ENCODE data around the gene C15orf62.

C15orf62 gene

DNA sequence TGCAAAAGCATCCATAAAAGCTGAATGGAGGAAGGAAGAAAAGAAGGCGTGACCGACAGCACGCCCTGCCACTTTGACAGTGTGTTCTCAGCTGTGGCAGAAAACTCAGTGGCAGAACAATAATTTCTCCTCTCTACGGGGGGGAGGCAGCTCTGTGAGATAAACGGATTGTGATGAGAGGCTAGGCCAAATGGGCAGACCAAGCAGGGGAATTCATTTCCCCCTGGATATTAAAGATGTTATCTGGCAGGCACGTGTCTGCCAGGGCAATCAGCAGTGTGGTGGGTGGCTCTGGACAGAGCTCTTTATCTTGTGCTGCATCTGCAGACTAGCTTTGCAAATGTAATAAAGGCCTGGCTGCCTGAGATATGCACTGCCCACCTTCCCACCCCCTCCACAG is 12.8 kb upstream of the C15orf62 start:
- TF ChIP-seq, protein P1, sequence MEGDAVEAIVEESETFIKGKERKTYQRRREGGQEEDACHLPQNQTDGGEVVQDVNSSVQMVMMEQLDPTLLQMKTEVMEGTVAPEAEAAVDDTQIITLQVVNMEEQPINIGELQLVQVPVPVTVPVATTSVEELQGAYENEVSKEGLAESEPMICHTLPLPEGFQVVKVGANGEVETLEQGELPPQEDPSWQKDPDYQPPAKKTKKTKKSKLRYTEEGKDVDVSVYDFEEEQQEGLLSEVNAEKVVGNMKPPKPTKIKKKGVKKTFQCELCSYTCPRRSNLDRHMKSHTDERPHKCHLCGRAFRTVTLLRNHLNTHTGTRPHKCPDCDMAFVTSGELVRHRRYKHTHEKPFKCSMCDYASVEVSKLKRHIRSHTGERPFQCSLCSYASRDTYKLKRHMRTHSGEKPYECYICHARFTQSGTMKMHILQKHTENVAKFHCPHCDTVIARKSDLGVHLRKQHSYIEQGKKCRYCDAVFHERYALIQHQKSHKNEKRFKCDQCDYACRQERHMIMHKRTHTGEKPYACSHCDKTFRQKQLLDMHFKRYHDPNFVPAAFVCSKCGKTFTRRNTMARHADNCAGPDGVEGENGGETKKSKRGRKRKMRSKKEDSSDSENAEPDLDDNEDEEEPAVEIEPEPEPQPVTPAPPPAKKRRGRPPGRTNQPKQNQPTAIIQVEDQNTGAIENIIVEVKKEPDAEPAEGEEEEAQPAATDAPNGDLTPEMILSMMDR (IDR thresholded peaks at IDR 0.05), result no peak

DNA sequence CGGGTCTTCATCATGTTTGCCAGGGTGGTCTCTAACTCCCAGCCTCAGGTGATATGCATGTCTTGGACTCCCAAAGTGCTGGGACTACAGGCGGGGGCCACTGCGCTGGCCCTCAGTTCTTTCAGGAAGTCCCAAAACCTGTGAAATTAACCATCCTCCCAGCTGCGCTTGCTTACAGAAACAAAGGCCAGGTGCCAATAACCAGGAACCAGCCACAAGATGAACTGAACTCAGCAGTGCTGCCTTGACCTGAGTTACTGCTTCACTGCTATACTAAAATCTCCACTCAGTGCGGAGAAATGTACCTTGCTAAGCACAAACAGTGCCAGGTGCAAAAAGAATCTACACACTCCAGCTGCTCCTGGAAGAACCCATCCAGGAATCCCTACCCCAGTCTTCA is 9.8 kb upstream of the C15orf62 start:
- TF ChIP-seq, protein P1 (IDR thresholded peaks at IDR 0.05), result no peak

DNA sequence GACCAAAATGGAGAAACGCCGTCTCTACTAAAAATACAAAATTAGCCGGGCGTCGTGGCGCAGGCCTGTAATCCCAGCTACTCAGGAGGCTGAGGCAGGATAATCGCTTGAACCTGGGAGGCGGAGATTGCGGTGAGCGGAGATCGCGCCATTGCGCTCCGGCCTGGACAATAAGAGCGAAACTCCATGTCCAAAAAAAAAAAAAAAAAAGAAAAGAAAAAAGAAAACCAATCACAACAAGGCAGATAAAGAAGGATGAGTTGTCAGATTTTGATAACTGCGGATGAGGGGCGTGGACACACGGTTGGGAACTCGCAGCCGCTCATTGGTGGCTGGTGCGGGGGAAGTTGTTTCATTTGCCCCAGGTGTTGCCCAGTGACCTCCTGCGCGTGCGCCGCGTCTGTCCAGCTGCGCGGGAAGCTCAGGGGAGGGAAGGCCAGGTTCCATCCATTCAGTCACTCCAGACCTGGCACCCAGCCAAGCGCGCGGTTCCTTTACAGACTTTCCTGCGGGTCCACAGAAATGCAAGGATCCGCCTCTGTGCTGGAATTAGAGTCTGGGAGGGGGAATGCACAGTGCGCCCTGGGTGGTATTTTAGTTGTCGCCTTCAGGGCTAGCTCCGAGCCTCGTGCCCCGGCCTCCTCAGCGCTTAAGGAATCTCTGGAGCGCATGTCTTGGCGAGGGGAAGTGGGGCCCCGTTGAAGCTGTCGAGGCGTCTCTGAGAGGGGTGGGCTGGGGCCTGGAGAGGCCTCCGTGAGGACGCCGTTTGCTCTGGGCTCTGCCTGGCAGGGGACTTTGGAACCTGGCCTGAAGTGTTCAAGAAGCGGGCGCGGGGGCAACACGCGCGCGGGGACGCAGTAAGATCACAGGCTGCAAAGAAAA is 6.6 kb upstream of the C15orf62 start:
- TF ChIP-seq, protein P1 (IDR thresholded peaks at IDR 0.05), result no peak

DNA sequence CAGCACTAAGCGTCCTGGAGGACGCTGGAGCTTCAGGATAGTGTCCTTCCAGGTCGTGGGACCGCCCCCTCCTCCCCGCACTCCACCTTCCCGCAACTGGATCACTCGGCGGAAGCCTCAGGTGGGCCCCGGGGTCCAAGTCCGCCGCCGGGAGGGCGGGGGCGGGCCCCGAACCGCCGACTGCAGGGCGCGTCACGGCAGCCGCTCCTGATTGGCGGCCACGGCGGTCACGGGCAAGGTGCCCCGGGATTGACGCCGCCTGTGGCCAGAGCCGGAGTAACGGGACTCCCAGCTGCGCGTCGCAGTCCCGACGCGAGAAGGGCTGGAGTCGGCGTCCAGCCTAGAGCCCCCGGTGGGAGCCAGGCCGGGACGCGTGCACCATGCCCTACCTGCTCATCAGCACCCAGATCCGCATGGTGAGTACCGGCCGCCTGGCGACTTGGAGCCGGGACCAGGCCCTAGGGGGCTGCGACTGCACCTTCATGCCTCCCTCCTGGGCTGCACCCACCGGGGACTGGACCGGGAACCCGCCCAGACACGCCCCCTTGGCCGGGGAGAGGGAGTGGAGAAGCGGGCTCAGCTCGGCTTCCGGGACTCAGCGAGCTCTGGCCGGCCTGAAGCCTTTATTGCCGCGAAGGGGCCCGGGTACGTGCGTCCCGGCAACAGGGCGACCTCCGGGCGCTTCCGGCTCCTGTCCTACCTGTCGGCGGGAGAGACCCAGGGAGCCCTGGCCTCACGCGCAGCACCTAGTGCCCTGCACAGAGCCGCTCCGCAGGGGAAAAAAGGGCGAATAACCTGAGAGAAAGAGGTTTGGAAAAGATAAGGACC is 5.8 kb upstream of the C15orf62 start, which contains the start of gene GCHFR:
GCHFR (plus strand) TSS at position 268 of the 828 bp plus-strand sequence; CDS start at position 381, 113 bp downstream.
- TF ChIP-seq, protein P1 (IDR thresholded peaks at IDR 0.05), result peak; percentile 52; the same call in 1 of the 2 replicates

DNA sequence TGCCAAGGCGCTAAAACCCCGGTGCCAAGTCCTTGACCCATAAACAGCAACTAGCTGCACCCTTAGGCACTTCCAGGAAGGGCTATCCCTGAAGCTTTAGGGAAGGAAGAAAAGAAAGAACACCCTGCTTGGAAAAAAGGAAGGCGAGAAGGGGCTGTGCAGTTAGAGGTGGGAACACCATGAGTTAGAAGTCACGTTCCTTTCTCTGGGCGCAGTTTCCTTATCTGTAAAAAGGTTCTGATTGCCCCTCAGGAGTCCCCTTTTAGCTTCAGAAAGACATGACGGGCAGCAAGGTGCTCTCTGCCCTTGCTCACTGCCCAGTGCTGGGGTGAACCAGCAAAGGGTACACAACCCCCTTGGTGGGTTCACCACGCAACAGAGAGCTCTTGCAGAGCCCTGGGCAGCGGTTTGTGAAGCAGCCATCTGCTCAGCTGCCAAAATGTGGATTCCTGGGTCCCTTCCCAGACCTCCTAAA is 5.1 kb upstream of the C15orf62 start:
- TF ChIP-seq, protein P1 (IDR thresholded peaks at IDR 0.05), result no peak

DNA sequence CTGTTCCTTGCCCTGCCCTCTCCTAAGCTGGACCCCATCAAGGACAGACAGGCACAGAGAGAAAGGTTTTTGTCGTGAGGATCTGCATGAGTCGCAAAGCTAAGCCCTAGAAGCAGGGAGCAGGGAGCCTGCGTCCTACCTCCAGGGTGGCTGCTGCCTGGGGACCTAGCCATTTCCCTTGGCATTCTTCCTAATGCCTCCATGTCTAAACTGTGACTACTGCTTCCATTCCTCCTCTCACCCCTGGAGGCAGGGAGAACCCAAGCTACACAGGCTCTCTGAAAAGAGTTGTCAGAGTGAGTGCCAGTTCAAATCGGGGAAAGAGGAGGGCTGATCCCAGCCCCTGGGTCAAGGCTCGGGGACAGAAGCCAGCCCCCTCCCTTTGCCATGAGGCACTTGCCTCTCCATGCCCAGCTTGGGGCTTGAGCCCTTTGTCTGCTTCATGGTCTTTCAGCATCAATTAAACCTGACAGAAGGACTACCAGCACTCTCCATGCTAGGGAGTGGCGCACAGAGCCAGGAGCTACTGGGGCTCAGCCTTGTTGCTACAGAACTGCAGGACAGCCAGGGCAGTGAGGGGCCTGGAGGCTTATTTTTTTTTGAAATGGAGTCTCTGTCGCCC is 3.5 kb upstream of the C15orf62 start:
- TF ChIP-seq, protein P1 (IDR thresholded peaks at IDR 0.05), result no peak

Data from LNCAP (cell line).